IMR-90 (cell line): ENCODE data around the gene ICAM5. TPM values are rescaled to one million over a fixed set of nuclear protein-coding genes. Genes with fewer than 3 reads are reported as not detected.

ENCODE experiments used
- ATAC-seq: fragments of 200-7000 bp; cut with Tn5 transposase; 2 replicates; pipeline ENCODE4 v1.9.1; 2020; ENCODE audit warnings: low read depth, mild to moderate bottlenecking, moderate library complexity
- BruUV-seq: library from RNA; stranded (reverse); fragments of 400-500 nt; replicated peaks from 2 replicates; lab custom pipeline; 2021; lab: Mats Ljungman, UMichigan
- CTCF ChIA-PET: fragments of 300-600 bp; formaldehyde crosslinking; extraction: SDS; loops from one replicate; lab custom pipeline; 2021; ENCODE audit warnings: antibody characterized with exemption; lab: Yijun Ruan, JAX
- POLR2A ChIA-PET: fragments of 300-600 bp; sonication (Branson Sonifier 250); formaldehyde crosslinking; loops from one replicate; lab custom pipeline; 2022; ENCODE audit warnings: antibody characterized with exemption; ENCODE audit not compliant: unreplicated experiment; lab: Charles Lee
- DNase-seq: peaks from one replicate; pipeline ENCODE4 v3.0.0; 2013
- H2AFZ ChIP-seq: replicated peaks from 2 replicates; pipeline ENCODE3; 2013; ENCODE audit warnings: low read length, mild to moderate bottlenecking; ENCODE audit not compliant: poor library complexity
- H2AK5ac ChIP-seq: 2 replicates; pipeline ENCODE4 v1.6.1; 2013; ENCODE audit warnings: low read depth, low read length, inconsistent platforms
- H2AK9ac ChIP-seq: replicated peaks from 2 replicates; pipeline ENCODE3; 2013; ENCODE audit warnings: mild to moderate bottlenecking, low read depth, low read length, moderate library complexity; ENCODE audit not compliant: poor library complexity
- H2BK120ac ChIP-seq: 2 replicates; pipeline ENCODE4 v1.6.1; 2013; ENCODE audit warnings: low read depth, low read length, inconsistent platforms
- H2BK15ac ChIP-seq: 3 replicates; pipeline ENCODE4 v1.6.1; 2013; ENCODE audit warnings: low read depth, low read length, inconsistent platforms
- H2BK20ac ChIP-seq: 2 replicates; pipeline ENCODE4 v1.6.1; 2013; ENCODE audit warnings: low read depth, mild to moderate bottlenecking, inconsistent platforms, low read length, moderate library complexity
- H2BK5ac ChIP-seq: 2 replicates; pipeline ENCODE4 v1.6.1; 2013; ENCODE audit warnings: mild to moderate bottlenecking, low read depth, low read length, inconsistent platforms; ENCODE audit not compliant: poor library complexity, severe bottlenecking
- H3K14ac ChIP-seq: replicated peaks from 2 replicates; pipeline ENCODE4 v1.6.1; 2013; ENCODE audit warnings: low read depth, low read length, inconsistent platforms
- H3K18ac ChIP-seq: 2 replicates; pipeline ENCODE4 v1.6.1; 2013; ENCODE audit warnings: low read depth, low read length, control low read depth
- H3K23ac ChIP-seq: 2 replicates; pipeline ENCODE4 v1.6.1; 2013; ENCODE audit warnings: low read depth, low read length, inconsistent platforms
- H3K27ac ChIP-seq: 2 replicates; pipeline ENCODE4 v1.5.1; 2013; ENCODE audit warnings: mild to moderate bottlenecking, control low read depth, low read length; ENCODE audit not compliant: insufficient read depth
- H3K27me3 ChIP-seq: 2 replicates; pipeline ENCODE4 v1.6.1; 2013; ENCODE audit warnings: low read length; ENCODE audit not compliant: control insufficient read depth, insufficient read depth
- H3K36me3 ChIP-seq: 2 replicates; pipeline ENCODE4 v1.6.1; 2013; ENCODE audit warnings: low read length, mixed read lengths; ENCODE audit not compliant: control insufficient read depth, insufficient read depth
- H3K4ac ChIP-seq: 2 replicates; pipeline ENCODE4 v1.6.1; 2013; ENCODE audit warnings: low read depth, low read length, inconsistent platforms
- H3K4me1 ChIP-seq: 2 replicates; pipeline ENCODE4 v1.6.1; 2013; ENCODE audit warnings: low read length, mixed read lengths; ENCODE audit not compliant: control insufficient read depth, insufficient read depth
- H3K4me2 ChIP-seq: 2 replicates; pipeline ENCODE4 v1.6.1; 2013; ENCODE audit warnings: low read depth, mild to moderate bottlenecking, control low read depth, low read length, moderate library complexity
- H3K4me3 ChIP-seq: 2 replicates; pipeline ENCODE4 v1.5.1; 2013; ENCODE audit warnings: low read depth, mild to moderate bottlenecking, control low read depth, low read length, moderate library complexity; ENCODE audit not compliant: insufficient read depth
- H3K56ac ChIP-seq: 2 replicates; pipeline ENCODE4 v1.6.1; 2013; ENCODE audit warnings: low read length, inconsistent platforms; ENCODE audit not compliant: insufficient read depth; ENCODE audit errors: extremely low read depth
- H3K79me1 ChIP-seq, 2 experiments: 2 replicates each; pipeline ENCODE4 v1.6.1; 2013; ENCODE audit warnings: low read length in 2 of 2, inconsistent platforms in 1 of 2, low read depth in 1 of 2
- H3K9ac ChIP-seq: 2 replicates; pipeline ENCODE4 v1.6.1; 2013; ENCODE audit warnings: low read depth, low read length, control low read depth
- H3K9me1 ChIP-seq: 2 replicates; pipeline ENCODE4 v1.6.1; 2013; ENCODE audit warnings: low read length, inconsistent platforms; ENCODE audit not compliant: insufficient read depth
- H3K9me3 ChIP-seq: 2 replicates; pipeline ENCODE4 v1.6.1; 2013; ENCODE audit warnings: low read length; ENCODE audit not compliant: control insufficient read depth, insufficient read depth
- H4K20me1 ChIP-seq: 2 replicates; pipeline ENCODE4 v1.6.1; 2013; ENCODE audit warnings: low read length, inconsistent platforms; ENCODE audit not compliant: insufficient read depth
- H4K5ac ChIP-seq: 2 replicates; pipeline ENCODE4 v1.6.1; 2013; ENCODE audit warnings: mild to moderate bottlenecking, low read depth, low read length, control low read depth
- H4K8ac ChIP-seq, 2 experiments: 2 replicates each; pipeline ENCODE4 v1.6.1; 2013; ENCODE audit warnings: low read depth in 2 of 2, low read length in 2 of 2, control low read depth in 1 of 2, inconsistent platforms in 1 of 2
- H4K91ac ChIP-seq: 2 replicates; pipeline ENCODE4 v1.6.1; 2013; ENCODE audit warnings: low read depth, low read length, inconsistent platforms; ENCODE audit not compliant: insufficient read depth
- BHLHE40 ChIP-seq: fragments of 150-350 bp; IDR thresholded peaks from 2 replicates; pipeline ENCODE4 v1.6.1; 2016; ENCODE audit warnings: mild to moderate bottlenecking, low read depth, low read length
- CEBPB ChIP-seq: IDR thresholded peaks from 2 replicates; pipeline ENCODE4 v1.6.1; 2012; ENCODE audit warnings: low read depth, low read length, improper control_type of control experiment
- CHD1 ChIP-seq: IDR thresholded peaks from 2 replicates; pipeline ENCODE4 v1.6.1; 2012; ENCODE audit warnings: low read depth, low read length, improper control_type of control experiment
- CTCF ChIP-seq: conservative IDR thresholded peaks from 2 replicates; pipeline ENCODE4 v1.5.1; 2012; ENCODE audit warnings: mild to moderate bottlenecking, low read depth, low read length, improper control_type of control experiment
- ELK1 ChIP-seq: fragments of 150-350 bp; IDR thresholded peaks from 2 replicates; pipeline ENCODE4 v1.6.1; 2016; ENCODE audit warnings: low read depth, mild to moderate bottlenecking, low read length, moderate library complexity, borderline replicate concordance
- MXI1 ChIP-seq: IDR thresholded peaks from 2 replicates; pipeline ENCODE4 v1.6.1; 2012; ENCODE audit warnings: low read depth, mild to moderate bottlenecking, low read length, moderate library complexity, borderline replicate concordance
- NFE2L2 ChIP-seq: fragments of 150-350 bp; IDR thresholded peaks from 2 replicates; pipeline ENCODE4 v1.6.1; 2016; ENCODE audit warnings: low read depth, mild to moderate bottlenecking, low read length
- POLR2A ChIP-seq: IDR thresholded peaks from 2 replicates; pipeline ENCODE4 v1.6.1; 2012; ENCODE audit warnings: mild to moderate bottlenecking, low read depth, low read length
- RCOR1 ChIP-seq: IDR thresholded peaks from 2 replicates; pipeline ENCODE4 v1.6.1; 2012; ENCODE audit warnings: mild to moderate bottlenecking, low read length, improper control_type of control experiment; ENCODE audit not compliant: insufficient replicate concordance
- RFX5 ChIP-seq: IDR thresholded peaks from 2 replicates; pipeline ENCODE4 v1.8.0; 2012; ENCODE audit warnings: low read depth, mild to moderate bottlenecking, low read length, moderate library complexity
- SMC3 ChIP-seq: fragments of 150-350 bp; IDR thresholded peaks from 2 replicates; pipeline ENCODE4 v1.6.1; 2016; ENCODE audit warnings: low read depth, mild to moderate bottlenecking, antibody characterized with exemption, low read length, moderate library complexity
- WGBS, 2 experiments: methylation state at CpG; one replicate each; pipeline versions ENCODE4 v1.1.5 to v1.1.7; 2013; ENCODE audit warnings: missing lambda C conversion rate in 2 of 2; ENCODE audit not compliant: insufficient read length in 1 of 2; ENCODE audit errors: extremely low coverage in 2 of 2; 5-methylcytosine and 5-hydroxymethylcytosine counted together
- dilution Hi-C: fragments of 300-500 bp; cut with HindIII; formaldehyde crosslinking; loops from one replicate; pipeline ENCODE4 v1.14.3; 2018; ENCODE audit warnings: low sequenced_read_pairs; ENCODE audit not compliant: unreplicated experiment
- in situ Hi-C: fragments of 300-500 bp; cut with MboI; formaldehyde crosslinking; loops from 3 replicates; pipeline ENCODE4 v1.14.3; 2019; ENCODE audit warnings: low sequenced_read_pairs, inconsistent platforms, mixed read lengths
- intact Hi-C: fragments of 100-400 bp; cut with micrococcal nuclease; formaldehyde crosslinking; loops from 2 replicates; pipeline ENCODE4 v1.10.0; 2022
- polyA plus RNA-seq, 3 experiments: library from polyadenylated mRNA; depleted of rRNA; stranded (reverse); fragments of >200 nt; gene quantifications; 2 replicates each; pipeline ENCODE4 v1.2.3, GENCODE V29; 2012; ENCODE audit warnings: low replicate concordance in 1 of 3
- total RNA-seq: library from RNA; depleted of rRNA; stranded (reverse); fragments of >200 nt; gene quantifications from 2 replicates; pipeline ENCODE4 v1.2.3, GENCODE V29; 2012

Gene ICAM5
- total and polyA plus RNA-seq, 2 of the 4 experiments (the other 2 are of a cell fraction): 3.0 to 23.9 TPM

DNA sequence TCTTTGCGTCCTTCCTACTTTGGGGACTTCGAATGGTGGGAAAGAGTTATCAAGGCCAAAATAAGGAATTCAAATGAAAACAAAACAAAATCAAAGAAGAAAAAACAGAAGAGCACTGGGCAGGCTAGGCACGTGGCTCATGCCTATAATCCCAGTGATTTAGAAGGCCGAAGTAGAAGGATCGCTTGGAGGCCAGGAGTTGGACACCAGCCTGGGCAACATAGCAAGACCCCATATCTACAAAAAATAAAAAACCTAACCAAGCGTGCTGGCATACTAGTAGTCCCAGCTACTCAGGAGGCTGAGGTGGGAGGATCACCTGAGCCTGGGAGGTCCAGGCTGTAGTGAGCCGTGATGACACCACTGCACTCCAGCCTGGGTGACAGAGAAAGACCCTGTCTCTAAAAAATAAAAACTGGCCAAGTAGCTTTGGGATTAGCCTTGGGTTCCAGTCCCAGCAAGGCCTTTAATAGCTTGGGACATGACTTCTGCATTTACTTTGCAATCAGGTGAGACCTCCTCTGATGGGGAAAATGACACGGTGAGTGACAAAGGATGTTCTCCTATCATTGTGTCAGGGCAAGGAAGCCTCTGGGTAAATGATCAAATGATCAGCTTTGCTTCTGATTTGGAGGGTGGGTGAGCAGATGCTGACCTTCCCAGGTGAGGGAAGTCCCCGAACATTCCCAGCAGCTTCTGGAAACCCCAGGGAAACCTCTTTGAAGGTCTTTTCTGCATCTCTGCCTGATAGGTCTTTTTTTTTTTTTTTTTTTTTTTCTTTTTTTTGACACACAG, 11.8 kb upstream of the ICAM5 start:
- Histone ChIP-seq H2BK15ac (peak overlapping the region; percentile 83; the same call in 2 of the 3 replicates), H3K23ac (no peak overlapping the region), H3K56ac (no peak overlapping the region), H3K4me3 (no peak overlapping the region), H3K14ac (no peak overlapping the region), H3K4me2 (no peak overlapping the region), H2AFZ (no peak overlapping the region), H3K9me1 (peaks cover 5% of the 10 kb centered on the region; the same call in 1 of the 2 replicates), H2BK20ac (peak overlapping the region; percentile 33; the same call in 1 of the 2 replicates), H2AK5ac (peak overlapping the region; percentile 85; the same call in 1 of the 2 replicates), H3K4me1 (peaks cover 5% of the 10 kb centered on the region), H4K5ac (0 out of 2 replicates have a peak overlapping the region, but pooled peaks have one; percentile 59), H3K27me3 (no peaks in the 10 kb centered on the region), H3K18ac (no peak overlapping the region), H3K9me3 (no peaks in the 10 kb centered on the region), H3K4ac (peak overlapping the region; percentile 64), H4K20me1 (no peaks in the 10 kb centered on the region), H4K91ac (peak overlapping the region; percentile 61), H2BK120ac (peak overlapping the region; percentile 20), H3K9ac (no peak overlapping the region), H3K27ac (no peak overlapping the region), H2AK9ac (peak overlapping the region; percentile 28), H4K8ac (peak overlapping the region; percentile 40 to 97; a peak in 2 of 4 replicates), H2BK5ac (no peak overlapping the region), H3K79me1 (no peaks in the 10 kb centered on the region), H3K36me3 (no peaks in the 10 kb centered on the region)
- no TSS peak for BruUV-seq
- CTCF ChIA-PET: no interaction called here
- no peak for ATAC-seq
- in situ Hi-C loops (no loop called here), dilution Hi-C loops (no loop called here), intact Hi-C loops (no loop called here)
- no peak for DNase-seq
- TF ChIP-seq CTCF: no peak
- TF ChIP-seq SMC3: no peak
- TF ChIP-seq POLR2A: no peak
- TF ChIP-seq BHLHE40: no peak
- no peak for TF ChIP-seq NFE2L2
- TF ChIP-seq MXI1: no peak
- no peak for TF ChIP-seq CHD1
- TF ChIP-seq RFX5: no peak
- TF ChIP-seq CEBPB: no peak
- TF ChIP-seq ELK1: no peak
- no peak for TF ChIP-seq RCOR1
- 60% methylated on average over 2 of the region's 9 CpGs; no CpG with 5 or more reads in 1 of the 2 experiments for WGBS, 2 experiments
- POLR2A ChIA-PET: no interaction called here
